Measurements from ENCODE around the gene NT5DC2. TPM values are rescaled to one million over a fixed set of nuclear protein-coding genes. Genes with fewer than 3 reads are reported as not detected.

Gene NT5DC2
- total RNA-seq, 4 donors from 2014 or later, result 21.7 to 69.5 (median 34.7) TPM

GRCh38 chr3:52512105-52512504, 21.6 kb downstream of the NT5DC2 start:
- Histone ChIP-seq H3K4me3 (no peak overlapping the region), H3K36me3 (peaks cover 0 to 32% of the 10 kb centered on the region in 2 donors), H3K27ac (no peak overlapping the region), H3K9me3 (no peaks in the 10 kb centered on the region), H3K27me3 (no peaks in the 10 kb centered on the region), H3K4me1 (no peaks in the 10 kb centered on the region)
- no peak for ATAC-seq
- WGBS, 2 donors (ENCODE audit: low coverage in 1 of 2), result 20% methylated on average over 1 of the region's 8 CpGs; no CpG with 5 or more reads in 1 of the 2 donors
- TF ChIP-seq POLR2A (IDR thresholded peaks at IDR 0.05) (no peak), POLR2AphosphoS5 (IDR thresholded peaks at IDR 0.05) (no peak), EP300 (IDR thresholded peaks at IDR 0.05) (no peak)
- TF ChIP-seq, protein P1, sequence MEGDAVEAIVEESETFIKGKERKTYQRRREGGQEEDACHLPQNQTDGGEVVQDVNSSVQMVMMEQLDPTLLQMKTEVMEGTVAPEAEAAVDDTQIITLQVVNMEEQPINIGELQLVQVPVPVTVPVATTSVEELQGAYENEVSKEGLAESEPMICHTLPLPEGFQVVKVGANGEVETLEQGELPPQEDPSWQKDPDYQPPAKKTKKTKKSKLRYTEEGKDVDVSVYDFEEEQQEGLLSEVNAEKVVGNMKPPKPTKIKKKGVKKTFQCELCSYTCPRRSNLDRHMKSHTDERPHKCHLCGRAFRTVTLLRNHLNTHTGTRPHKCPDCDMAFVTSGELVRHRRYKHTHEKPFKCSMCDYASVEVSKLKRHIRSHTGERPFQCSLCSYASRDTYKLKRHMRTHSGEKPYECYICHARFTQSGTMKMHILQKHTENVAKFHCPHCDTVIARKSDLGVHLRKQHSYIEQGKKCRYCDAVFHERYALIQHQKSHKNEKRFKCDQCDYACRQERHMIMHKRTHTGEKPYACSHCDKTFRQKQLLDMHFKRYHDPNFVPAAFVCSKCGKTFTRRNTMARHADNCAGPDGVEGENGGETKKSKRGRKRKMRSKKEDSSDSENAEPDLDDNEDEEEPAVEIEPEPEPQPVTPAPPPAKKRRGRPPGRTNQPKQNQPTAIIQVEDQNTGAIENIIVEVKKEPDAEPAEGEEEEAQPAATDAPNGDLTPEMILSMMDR (IDR thresholded peaks at IDR 0.05), result no peak

- H3K36me3 ChIP-seq, result peaks cover 0 to 32% of the 10 kb centered on the region in 2 donors
- 54% methylated on average over 5 of the region's 7 CpGs; no CpG with 5 or more reads in 1 of the 2 donors for WGBS, 2 donors (ENCODE audit: low coverage in 1 of 2)
- no peaks in the 10 kb centered on the region for H3K4me1 ChIP-seq
- H3K9me3 ChIP-seq, result no peaks in the 10 kb centered on the region
- ATAC-seq, result no peak
- H3K27me3 ChIP-seq, result no peaks in the 10 kb centered on the region
- H3K27ac ChIP-seq, result no peak overlapping the region
- TF ChIP-seq, protein P1 (IDR thresholded peaks at IDR 0.05), result no peak
- TF ChIP-seq EP300 (IDR thresholded peaks at IDR 0.05) (no peak), POLR2AphosphoS5 (IDR thresholded peaks at IDR 0.05) (no peak), POLR2A (IDR thresholded peaks at IDR 0.05) (no peak)
- H3K4me3 ChIP-seq, result no peak overlapping the region
Observed at GRCh38 chr3:52511509-52511908, 22.1 kb downstream of the NT5DC2 start.

- H3K36me3 ChIP-seq, result peaks cover 0 to 39% of the 10 kb centered on the region in 2 donors
- no peaks in the 10 kb centered on the region for H3K27me3 ChIP-seq
- no peaks in the 10 kb centered on the region for H3K9me3 ChIP-seq
- TF ChIP-seq POLR2A (IDR thresholded peaks at IDR 0.05), result no peak
- TF ChIP-seq, protein P1 (IDR thresholded peaks at IDR 0.05), result no peak
- TF ChIP-seq EP300 (IDR thresholded peaks at IDR 0.05), result no peak
- H3K4me1 ChIP-seq, result no peaks in the 10 kb centered on the region
- H3K27ac ChIP-seq, result no peak overlapping the region
- no peak for ATAC-seq
- WGBS, 2 donors (ENCODE audit: low coverage in 1 of 2), result 33 to 50% methylated on average over 1 of the region's 12 CpGs
- H3K4me3 ChIP-seq, result no peak overlapping the region
Observed at GRCh38 chr3:52509753-52510328, 23.8 kb downstream of the NT5DC2 start.

DNA sequence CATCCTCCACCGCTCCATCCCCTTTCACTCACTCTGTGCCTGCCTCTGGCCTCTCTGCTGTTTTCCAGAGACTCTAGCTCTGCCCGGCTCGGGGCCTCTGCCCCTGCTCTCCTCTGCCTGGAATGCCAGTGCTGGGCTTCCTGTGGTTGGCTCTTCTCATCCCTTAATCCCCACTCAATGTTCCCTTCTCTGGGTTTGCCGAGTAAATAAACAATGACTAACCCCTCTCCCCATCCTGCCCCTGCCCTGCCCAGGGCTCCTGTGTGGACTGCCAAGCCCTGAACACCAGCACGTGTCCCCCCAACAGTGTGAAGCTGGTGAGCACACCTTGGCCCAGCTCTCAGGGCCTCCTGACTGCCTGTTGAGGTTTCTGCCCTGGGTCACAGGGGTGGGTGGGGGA, 26.3 kb downstream of the NT5DC2 start:
- TF ChIP-seq, protein P1 (IDR thresholded peaks at IDR 0.05), result no peak
- TF ChIP-seq EP300 (IDR thresholded peaks at IDR 0.05), result no peak
- no peak for TF ChIP-seq POLR2AphosphoS5 (IDR thresholded peaks at IDR 0.05)
- no peak for TF ChIP-seq POLR2A (IDR thresholded peaks at IDR 0.05)
- no peak for ATAC-seq
- H3K27ac ChIP-seq, result no peak overlapping the region
- H3K4me3 ChIP-seq, result no peak overlapping the region
- no peaks in the 10 kb centered on the region for H3K9me3 ChIP-seq
- peaks cover 0 to 32% of the 10 kb centered on the region in 2 donors for H3K36me3 ChIP-seq
- WGBS, 2 donors (ENCODE audit: low coverage in 1 of 2), result 83 to 100% methylated on average over 1 to 4 of the region's 5 CpGs
- H3K4me1 ChIP-seq, result no peaks in the 10 kb centered on the region
- no peaks in the 10 kb centered on the region for H3K27me3 ChIP-seq

- Histone ChIP-seq H3K27me3 (no peaks in the 10 kb centered on the region), H3K36me3 (peaks cover 0 to 32% of the 10 kb centered on the region in 2 donors), H3K9me3 (no peaks in the 10 kb centered on the region), H3K27ac (no peak overlapping the region), H3K4me1 (no peaks in the 10 kb centered on the region), H3K4me3 (no peak overlapping the region)
- 69% methylated on average over 7 of the region's 27 CpGs; no CpG with 5 or more reads in 1 of the 2 donors for WGBS, 2 donors (ENCODE audit: low coverage in 1 of 2)
- TF ChIP-seq, protein P1 (IDR thresholded peaks at IDR 0.05), result no peak
- no peak for TF ChIP-seq EP300 (IDR thresholded peaks at IDR 0.05)
- no peak for TF ChIP-seq POLR2A (IDR thresholded peaks at IDR 0.05)
- TF ChIP-seq POLR2AphosphoS5 (IDR thresholded peaks at IDR 0.05), result no peak
- ATAC-seq, result no peak
Observed at GRCh38 chr3:52506266-52506966, 27.2 kb downstream of the NT5DC2 start.
